HG03060 (cell line): ENCODE results near the gene FAM177A1.
"Not testable (repeated sequence)": the region's sequence is repeated elsewhere in the genome, so short reads cannot be mapped to it uniquely, and the experiment has no call there.

Source experiments
- ATAC-seq: cut with Tn5 transposase; IDR thresholded peaks from one replicate; pipeline ENCODE4 v1.9.1; 2021; ENCODE audit warnings: low read depth, moderate number of reproducible peaks; ENCODE audit not compliant: unreplicated experiment

Gene FAM177A1, protein sequence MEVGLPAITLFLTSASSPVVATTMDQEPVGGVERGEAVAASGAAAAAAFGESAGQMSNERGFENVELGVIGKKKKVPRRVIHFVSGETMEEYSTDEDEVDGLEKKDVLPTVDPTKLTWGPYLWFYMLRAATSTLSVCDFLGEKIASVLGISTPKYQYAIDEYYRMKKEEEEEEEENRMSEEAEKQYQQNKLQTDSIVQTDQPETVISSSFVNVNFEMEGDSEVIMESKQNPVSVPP

DNA sequence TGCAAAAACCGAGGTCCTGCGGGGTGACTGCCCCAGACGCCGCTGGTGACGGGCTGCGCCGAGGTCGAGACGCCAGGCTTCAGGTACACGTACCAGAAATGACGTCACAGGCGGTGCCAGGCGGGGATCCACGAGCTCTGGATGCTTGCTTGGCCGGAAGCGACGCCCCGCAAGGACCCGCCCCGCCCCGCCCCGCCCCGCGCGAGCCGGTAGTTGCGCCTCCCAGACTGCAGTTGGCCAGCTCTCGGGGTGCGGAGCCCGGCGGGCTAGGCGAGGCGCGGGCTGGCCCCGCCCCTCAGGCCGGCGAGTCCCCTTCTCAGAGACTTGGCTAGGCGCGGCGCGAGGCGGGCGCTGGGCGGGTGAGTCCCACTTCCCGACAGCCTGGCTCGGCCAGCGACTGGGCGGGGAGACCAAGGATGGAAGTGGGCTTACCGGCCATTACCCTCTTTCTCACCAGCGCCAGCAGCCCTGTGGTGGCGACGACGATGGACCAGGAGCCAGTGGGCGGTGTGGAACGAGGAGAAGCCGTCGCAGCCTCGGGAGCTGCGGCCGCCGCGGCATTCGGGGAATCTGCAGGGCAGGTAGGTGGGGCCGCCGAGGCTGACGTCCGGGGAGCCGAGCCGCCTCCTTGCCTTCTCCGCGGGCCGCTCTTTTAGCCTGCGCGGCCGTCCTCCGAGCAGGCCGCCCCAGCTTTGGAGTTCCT lies at the start of gene FAM177A1:
TSS of gene FAM177A1 (plus strand) at position 225 of the 703 bp plus-strand sequence. CDS start at position 417, 192 bp downstream.
- ATAC-seq: peak; percentile 79

- ATAC-seq: no peak
Measured at GRCh38 chr14:34997762-34998161, 48.3 kb upstream of the FAM177A1 start.

DNA sequence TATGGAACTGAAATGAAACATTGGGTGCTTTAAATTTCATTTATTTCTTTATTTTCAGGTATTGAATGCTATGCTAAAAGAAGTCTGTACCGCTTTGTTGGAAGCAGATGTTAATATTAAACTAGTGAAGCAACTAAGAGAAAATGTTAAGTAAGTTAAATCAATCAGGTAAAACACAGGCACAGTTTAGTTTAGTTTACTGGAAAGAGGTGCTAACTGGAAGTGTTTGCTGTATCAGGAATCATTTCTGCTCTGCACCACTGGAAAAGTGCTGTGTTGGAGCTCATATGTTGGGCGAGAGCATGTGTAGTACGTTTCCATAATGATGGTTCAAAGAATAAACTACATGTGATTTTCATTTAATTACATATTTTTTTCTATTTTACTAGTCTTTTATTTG lies 46.6 kb upstream of the FAM177A1 start:
- ATAC-seq: no peak

DNA sequence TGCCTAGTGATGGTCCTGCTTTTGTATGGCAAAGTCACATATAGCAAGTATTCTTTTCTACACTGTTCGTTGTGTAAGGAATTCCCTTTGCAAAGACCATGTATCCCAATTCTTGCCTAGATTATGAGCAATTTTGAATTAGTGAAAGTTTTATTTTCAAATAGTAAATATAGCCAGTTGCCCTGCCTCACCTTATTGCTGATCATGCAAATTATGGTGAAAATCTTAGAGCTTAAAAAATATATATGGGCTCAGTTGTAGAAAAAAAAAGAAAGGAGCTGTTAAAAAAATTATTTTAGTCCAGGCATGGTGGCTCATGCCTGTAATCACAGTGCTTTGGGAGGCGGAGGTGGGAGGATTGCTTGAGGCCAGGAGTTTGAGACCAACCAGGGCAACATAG lies 44.5 kb upstream of the FAM177A1 start:
- no peak for ATAC-seq

- ATAC-seq: no peak
Measured at GRCh38 chr14:35004839-35005238, 41.2 kb upstream of the FAM177A1 start.

GRCh38 chr14:35016568-35016967 lies 29.5 kb upstream of the FAM177A1 start:
- ATAC-seq: no peak

DNA sequence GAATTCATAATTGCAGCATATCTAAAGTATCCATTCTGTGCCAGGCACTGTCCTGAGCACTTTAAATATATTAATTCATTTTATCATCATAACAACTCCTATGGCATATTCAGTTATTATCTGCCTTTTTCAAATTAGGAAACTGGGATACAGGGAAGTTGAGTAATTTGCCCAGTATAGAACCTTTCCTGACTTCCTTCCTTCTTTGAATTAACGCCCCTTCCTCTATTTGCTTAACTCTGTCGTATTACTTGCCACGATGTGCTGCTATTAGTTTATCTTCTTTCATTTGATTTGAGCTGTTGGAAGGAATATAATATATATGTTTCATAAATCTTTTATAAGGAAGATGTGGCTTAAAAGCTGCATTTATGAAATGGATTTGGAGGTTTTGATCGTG lies 25.4 kb upstream of the FAM177A1 start:
- ATAC-seq: no peak

- ATAC-seq: no peak
Measured at GRCh38 chr14:35028435-35028834, 17.6 kb upstream of the FAM177A1 start.

DNA sequence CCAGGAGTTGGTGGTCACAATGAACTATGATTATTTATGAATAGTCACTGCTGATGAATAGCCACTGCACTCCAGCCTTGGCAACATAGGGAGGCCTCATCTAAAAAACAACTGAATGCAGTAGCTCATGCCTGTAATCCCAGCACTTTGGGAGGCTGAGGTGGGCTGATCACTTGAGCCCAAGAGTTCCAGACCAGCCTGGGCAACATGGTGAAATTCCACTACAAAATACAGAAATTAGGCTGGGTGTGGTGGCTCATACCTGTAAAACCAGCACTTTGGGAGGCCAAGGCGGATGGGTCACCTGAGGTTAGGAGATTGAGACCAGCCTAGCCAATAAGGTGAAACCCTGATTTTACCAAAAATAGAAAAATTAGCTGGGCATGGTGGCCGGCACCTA lies 13.5 kb upstream of the FAM177A1 start:
- no peak for ATAC-seq

- no peak for ATAC-seq
Measured at GRCh38 chr14:35034440-35034833, 11.6 kb upstream of the FAM177A1 start.

DNA sequence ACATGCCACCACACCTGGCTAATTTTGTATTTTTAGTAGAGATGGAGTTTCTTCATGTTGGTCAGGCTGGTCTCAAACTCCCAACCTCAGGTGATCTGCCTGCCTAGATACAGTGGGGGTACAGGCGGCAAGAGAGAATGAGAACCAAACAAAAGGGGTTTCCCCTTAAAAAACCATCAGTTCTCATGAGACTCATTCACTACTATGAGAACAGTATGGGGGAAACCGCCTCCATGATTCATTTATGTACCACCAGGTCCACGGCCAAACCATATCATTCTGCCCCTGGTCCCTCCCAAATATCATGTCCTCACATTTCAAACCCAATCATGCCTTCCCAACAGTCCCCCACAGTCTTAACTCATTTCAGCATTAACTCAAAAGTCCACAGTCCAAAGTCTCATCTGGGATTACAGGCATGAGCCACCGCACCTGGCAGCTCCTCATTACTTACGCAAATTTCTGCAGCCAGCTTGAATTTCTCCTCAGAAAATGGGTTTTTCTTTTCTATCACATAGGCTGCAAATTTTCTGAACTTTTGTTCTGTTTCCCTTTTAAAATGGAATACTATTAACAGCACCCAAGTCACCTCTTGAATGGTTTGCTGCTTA lies 11.0 kb upstream of the FAM177A1 start:
- ATAC-seq: not testable (repeated sequence)

- ATAC-seq: not testable (repeated sequence)
Measured at GRCh38 chr14:35038312-35038711, 7.8 kb upstream of the FAM177A1 start.

GRCh38 chr14:35042632-35043031 lies 3.4 kb upstream of the FAM177A1 start:
- no peak for ATAC-seq

- no peak for ATAC-seq
Measured at GRCh38 chr14:35043046-35043445, 3.0 kb upstream of the FAM177A1 start.

GRCh38 chr14:35044939-35045797 lies 904 bp upstream of the FAM177A1 start:
- no peak for ATAC-seq

DNA sequence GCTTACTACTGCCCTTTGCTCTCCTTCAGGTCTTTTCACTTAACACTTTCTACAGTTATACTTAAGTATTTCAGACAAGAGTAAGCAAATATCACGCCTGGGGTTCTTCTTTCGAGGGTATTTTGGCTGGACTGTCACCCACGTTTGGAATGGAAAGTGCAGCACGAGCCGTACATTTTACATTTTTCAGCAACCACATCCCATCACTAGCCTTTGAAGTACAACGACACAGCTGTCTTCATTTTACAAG lies 349 bp upstream of the FAM177A1 start:
- no peak for ATAC-seq

DNA sequence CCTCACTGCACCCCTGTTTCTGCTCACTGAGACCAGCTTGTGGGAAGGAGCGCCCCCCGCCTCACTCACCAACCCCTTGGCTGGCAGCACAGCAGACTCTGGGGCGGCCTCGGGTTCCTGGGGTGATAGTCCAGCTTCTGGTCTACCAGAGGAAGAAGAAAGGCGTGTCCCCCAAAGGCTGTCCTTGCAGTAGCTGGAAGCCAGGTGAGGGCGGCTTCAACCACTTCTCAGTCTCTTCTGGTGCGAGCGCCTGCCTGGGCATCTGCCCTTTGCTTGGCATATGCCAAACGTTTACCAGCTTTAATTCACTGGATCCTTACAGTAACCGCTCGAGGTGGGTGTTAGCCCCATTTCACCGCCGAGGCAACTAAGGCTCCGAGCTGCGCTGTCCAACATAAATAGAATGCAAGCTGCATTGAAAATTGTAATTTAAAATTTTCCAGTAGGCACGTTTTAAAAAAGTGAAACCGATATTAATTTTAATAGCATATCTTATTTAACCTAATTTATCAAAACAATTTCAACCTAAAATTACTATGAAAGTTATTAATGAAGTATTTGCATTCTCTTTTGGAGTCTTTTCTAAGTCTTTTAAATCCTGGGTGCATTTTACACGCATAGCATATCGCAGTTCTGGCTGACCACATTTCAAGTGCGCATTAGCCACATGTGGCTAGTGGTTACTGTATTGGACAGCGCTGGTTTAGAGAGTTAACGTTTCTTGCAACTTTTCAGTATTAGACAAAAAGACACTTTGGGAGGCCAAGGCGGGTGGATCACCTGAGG lies 872 bp downstream of the FAM177A1 start:
- ATAC-seq: peak; percentile 5

- no peak for ATAC-seq
Measured at GRCh38 chr14:35047976-35048513, 2.0 kb downstream of the FAM177A1 start.

GRCh38 chr14:35050652-35051051 lies 4.6 kb downstream of the FAM177A1 start:
- ATAC-seq: no peak

- ATAC-seq: no peak
Measured at GRCh38 chr14:35051796-35052195, 5.7 kb downstream of the FAM177A1 start.
